ENCODE measurements around the gene TMEM63A.

The TMEM63A gene

DNA sequence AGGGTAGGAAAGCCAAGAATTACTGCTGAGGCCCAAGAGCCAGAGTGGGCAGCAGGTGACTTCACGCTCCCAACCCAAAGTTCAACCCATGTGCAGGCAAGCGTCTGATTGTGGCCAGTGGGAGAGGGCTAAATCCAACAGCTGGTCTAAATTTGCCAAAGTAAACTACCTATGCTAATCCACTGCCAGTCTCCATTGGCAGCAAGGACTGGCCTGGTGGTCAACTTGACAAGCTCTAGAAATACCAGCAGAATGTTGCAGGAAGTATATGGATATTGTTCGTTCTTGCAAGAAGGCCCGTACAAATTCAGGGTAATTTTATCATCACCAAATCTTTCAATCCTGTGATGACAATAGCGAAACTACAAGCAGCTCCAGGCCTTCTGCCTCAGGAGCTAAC lies 1.5 kb downstream of the TMEM63A start:
- H3K4me3 ChIP-seq (ENCODE audit: low read depth, low read length): no peak overlapping the region
- DNase-seq (ENCODE audit: low read depth, low spot score): no peak
- TF ChIP-seq, protein P1, sequence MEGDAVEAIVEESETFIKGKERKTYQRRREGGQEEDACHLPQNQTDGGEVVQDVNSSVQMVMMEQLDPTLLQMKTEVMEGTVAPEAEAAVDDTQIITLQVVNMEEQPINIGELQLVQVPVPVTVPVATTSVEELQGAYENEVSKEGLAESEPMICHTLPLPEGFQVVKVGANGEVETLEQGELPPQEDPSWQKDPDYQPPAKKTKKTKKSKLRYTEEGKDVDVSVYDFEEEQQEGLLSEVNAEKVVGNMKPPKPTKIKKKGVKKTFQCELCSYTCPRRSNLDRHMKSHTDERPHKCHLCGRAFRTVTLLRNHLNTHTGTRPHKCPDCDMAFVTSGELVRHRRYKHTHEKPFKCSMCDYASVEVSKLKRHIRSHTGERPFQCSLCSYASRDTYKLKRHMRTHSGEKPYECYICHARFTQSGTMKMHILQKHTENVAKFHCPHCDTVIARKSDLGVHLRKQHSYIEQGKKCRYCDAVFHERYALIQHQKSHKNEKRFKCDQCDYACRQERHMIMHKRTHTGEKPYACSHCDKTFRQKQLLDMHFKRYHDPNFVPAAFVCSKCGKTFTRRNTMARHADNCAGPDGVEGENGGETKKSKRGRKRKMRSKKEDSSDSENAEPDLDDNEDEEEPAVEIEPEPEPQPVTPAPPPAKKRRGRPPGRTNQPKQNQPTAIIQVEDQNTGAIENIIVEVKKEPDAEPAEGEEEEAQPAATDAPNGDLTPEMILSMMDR (IDR thresholded peaks at IDR 0.05; ENCODE audit: low read depth, low read length): no peak
- in situ Hi-C loops (cut with HindIII; ENCODE audit: low sequenced_read_pairs): no loop called here

DNA sequence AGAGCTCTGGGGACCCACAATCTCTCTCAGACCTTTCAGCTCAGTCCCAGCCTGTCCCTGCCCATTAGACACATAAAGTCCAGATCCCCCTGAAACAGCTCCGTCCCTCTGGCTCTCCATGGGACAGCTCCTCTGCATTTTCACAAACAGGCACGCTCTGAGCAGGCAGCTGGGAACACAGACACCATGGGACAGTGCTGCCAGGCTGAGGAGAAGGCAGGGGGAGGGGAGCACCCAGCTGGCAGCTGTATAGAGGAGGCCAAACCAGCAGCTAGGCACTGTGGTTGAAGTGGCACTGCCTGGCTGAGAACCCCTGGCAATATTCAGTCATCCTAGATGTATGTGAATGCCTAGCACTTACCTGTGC lies 2.0 kb downstream of the TMEM63A start:
- H3K4me3 ChIP-seq (ENCODE audit: low read depth, low read length): no peak overlapping the region
- DNase-seq (ENCODE audit: low read depth, low spot score): no peak
- in situ Hi-C loops (cut with HindIII; ENCODE audit: low sequenced_read_pairs): no loop called here
- TF ChIP-seq, protein P1 (IDR thresholded peaks at IDR 0.05; ENCODE audit: low read depth, low read length): no peak

DNA sequence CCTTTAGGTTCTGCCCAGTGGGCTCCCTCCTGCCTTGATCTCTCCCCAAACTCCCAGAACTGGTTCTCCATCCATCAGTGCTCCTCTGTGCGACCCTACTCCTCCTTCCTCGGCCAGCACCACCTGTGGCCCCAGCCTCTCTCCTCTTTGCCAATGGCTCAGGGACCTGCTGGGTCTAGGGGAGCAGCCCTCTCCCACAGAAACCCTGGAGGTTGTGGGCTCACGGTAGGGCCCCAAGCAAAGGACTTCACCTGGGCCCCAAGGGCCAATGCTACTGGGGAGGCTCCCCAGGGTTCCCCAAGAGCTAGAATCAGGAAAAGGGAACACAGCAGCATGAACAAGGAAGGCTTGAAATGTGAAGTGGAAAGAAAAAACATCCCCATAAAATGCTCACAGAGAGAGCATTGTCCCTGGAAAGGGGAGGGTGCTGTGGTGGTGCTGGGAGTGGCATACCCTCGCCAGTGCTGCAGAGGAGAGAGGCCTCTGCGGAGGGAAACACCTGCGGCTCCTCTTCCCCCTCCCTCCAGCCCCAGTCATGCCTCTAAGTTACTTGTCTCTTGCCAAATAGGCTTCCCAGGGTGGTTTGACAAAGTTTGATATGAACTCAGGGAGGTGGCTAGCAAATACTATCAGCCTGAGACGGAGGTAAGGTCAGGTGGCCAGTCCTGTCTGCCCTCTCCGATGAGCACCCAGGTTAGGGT lies 2.5 kb downstream of the TMEM63A start:
- DNase-seq (ENCODE audit: low read depth, low spot score): no peak
- in situ Hi-C loops (cut with HindIII; ENCODE audit: low sequenced_read_pairs): no loop called here
- H3K4me3 ChIP-seq (ENCODE audit: low read depth, low read length): no peak overlapping the region
- TF ChIP-seq, protein P1 (IDR thresholded peaks at IDR 0.05; ENCODE audit: low read depth, low read length): no peak

DNA sequence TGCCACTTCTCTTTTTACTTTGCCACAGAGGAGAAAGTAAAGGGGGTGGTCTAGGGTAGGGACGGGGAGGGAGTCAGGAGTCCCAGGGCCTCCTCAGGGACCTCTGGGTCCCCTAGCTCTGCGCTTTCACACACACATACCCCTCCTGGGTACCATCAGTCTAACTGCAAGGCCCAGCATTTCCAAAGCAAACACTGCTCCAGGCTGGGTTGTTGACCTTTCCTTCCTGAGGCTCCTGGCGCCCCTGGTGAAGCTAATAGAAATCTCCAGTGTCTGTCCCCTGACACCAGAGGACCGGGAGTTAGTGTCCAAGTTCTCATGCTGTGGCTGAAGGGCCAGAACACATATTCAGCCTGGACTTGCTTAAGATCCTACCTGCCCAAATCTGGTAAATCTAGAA lies 3.9 kb downstream of the TMEM63A start:
- TF ChIP-seq, protein P1 (IDR thresholded peaks at IDR 0.05; ENCODE audit: low read depth, low read length): no peak
- in situ Hi-C loops (cut with HindIII; ENCODE audit: low sequenced_read_pairs): no loop called here
- no peak overlapping the region for H3K4me3 ChIP-seq (ENCODE audit: low read depth, low read length)
- no peak for DNase-seq (ENCODE audit: low read depth, low spot score)

DNA sequence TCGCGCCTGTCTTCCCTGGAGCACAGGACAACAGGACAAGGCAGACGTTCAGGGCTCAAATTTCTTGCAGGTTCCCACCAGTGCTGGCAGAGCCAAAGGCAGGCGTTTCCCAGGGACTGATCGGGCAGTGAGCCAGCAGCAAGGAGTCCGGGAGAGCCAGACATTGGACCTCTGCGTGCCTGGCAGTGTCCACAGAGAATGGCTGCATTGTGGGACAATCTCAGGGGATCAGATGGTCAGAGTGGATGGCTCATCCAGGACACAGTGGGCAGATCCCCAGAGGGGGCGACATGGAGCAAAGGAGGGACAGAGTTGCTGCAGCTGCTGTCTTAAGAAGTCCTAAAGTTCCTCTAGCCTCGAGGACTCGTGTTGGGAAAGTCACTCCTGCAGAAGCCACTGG lies 4.6 kb downstream of the TMEM63A start:
- H3K4me3 ChIP-seq (ENCODE audit: low read depth, low read length): no peak overlapping the region
- TF ChIP-seq, protein P1 (IDR thresholded peaks at IDR 0.05; ENCODE audit: low read depth, low read length): peak; percentile 79
- DNase-seq (ENCODE audit: low read depth, low spot score): peak; percentile 42
- in situ Hi-C loops (cut with HindIII; ENCODE audit: low sequenced_read_pairs): no loop called here

DNA sequence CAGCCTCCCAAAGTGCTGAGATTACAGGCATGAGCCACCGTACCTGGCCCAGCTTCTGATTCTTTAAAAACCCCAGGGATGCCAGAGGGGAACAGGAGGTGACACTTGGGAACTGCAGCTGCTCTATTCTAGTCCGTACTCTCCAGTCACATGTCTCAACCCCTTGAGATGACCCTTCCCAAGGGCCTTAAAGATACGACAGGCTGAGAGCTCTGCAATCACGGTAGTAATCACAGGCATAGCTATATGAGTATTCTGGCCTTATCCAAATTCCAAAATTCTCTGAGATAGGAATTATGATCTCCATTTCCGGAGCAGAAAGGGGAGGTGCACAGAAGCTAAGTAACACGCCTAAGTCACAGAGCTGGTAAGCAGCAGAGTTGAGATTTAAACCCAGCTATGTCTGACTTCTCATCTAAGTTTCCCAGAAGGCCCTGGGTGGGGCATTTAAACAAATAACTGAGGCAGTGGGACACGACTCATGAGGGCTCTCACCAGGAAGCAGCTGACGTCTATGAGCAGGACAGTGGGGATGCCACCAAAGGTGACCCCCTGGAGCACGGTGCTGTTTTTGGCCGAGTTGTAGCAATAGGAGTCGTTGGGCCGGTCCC lies 5.2 kb downstream of the TMEM63A start:
- in situ Hi-C loops (cut with HindIII; ENCODE audit: low sequenced_read_pairs): no loop called here
- TF ChIP-seq, protein P1 (IDR thresholded peaks at IDR 0.05; ENCODE audit: low read depth, low read length): no peak
- H3K4me3 ChIP-seq (ENCODE audit: low read depth, low read length): no peak overlapping the region
- no peak for DNase-seq (ENCODE audit: low read depth, low spot score)

Measured in astrocyte of the spinal cord (primary cell).